Mesodermal cell (in vitro differentiated cells): ENCODE data around the gene LHPP.

Experiments used
- H3K27ac ChIP-seq: 2 replicates; pipeline ENCODE4 v1.7.0; 2013; ENCODE audit warnings: mild to moderate bottlenecking, low read depth, low read length, moderate library complexity; ENCODE audit not compliant: severe bottlenecking
- H3K36me3 ChIP-seq: 2 replicates; pipeline ENCODE4 v1.7.1; 2013; ENCODE audit warnings: mild to moderate bottlenecking, low read length, moderate library complexity; ENCODE audit not compliant: control insufficient read depth, insufficient read depth
- H3K4me1 ChIP-seq: one replicate; pipeline ENCODE4 v1.7.1; 2013; ENCODE audit warnings: mild to moderate bottlenecking, low read length; ENCODE audit not compliant: insufficient read depth, control insufficient read depth, poor library complexity, severe bottlenecking
- H3K4me3 ChIP-seq: 2 replicates; pipeline ENCODE4 v1.7.0; 2013; ENCODE audit warnings: low read length, control low read depth, mild to moderate bottlenecking; ENCODE audit not compliant: insufficient read depth, poor library complexity, severe bottlenecking; ENCODE audit errors: extremely low read depth
- H3K9me3 ChIP-seq: 2 replicates; pipeline ENCODE4 v1.7.1; 2013; ENCODE audit warnings: mild to moderate bottlenecking, low read length, moderate library complexity; ENCODE audit not compliant: control insufficient read depth
- WGBS, 2 experiments: methylation state at CpG; one replicate each; pipeline ENCODE4 v1.1.5; 2013; ENCODE audit warnings: missing lambda C conversion rate in 2 of 2; ENCODE audit not compliant: insufficient coverage in 2 of 2; 5-methylcytosine and 5-hydroxymethylcytosine counted together

The LHPP gene

GRCh38 chr10:124473070-124473469, 11.4 kb downstream of the LHPP start:
- Histone ChIP-seq H3K27ac (no peak overlapping the region), H3K36me3 (no peaks in the 10 kb centered on the region), H3K9me3 (no peaks in the 10 kb centered on the region), H3K4me1 (peaks cover 8% of the 10 kb centered on the region), H3K4me3 (no peak overlapping the region)
- WGBS, 2 experiments = 79 to 81% methylated on average over 2 to 3 of the region's 3 CpGs

GRCh38 chr10:124474514-124475070, 13.0 kb downstream of the LHPP start:
- Histone ChIP-seq H3K27ac (no peak overlapping the region), H3K4me1 (peaks cover 9% of the 10 kb centered on the region), H3K36me3 (no peaks in the 10 kb centered on the region), H3K9me3 (no peaks in the 10 kb centered on the region), H3K4me3 (no peak overlapping the region)
- 78 to 79% methylated on average over 6 of the region's 9 CpGs for WGBS, 2 experiments

GRCh38 chr10:124476043-124476725, 14.6 kb downstream of the LHPP start:
- Histone ChIP-seq H3K36me3 (no peaks in the 10 kb centered on the region), H3K4me1 (peaks cover 9% of the 10 kb centered on the region), H3K4me3 (no peak overlapping the region), H3K9me3 (no peaks in the 10 kb centered on the region), H3K27ac (no peak overlapping the region)
- WGBS, 2 experiments = 92 to 97% methylated on average over 18 to 22 of the region's 23 CpGs

- Histone ChIP-seq H3K4me1 (peaks cover 12% of the 10 kb centered on the region), H3K9me3 (no peaks in the 10 kb centered on the region), H3K4me3 (no peak overlapping the region), H3K27ac (no peak overlapping the region), H3K36me3 (no peaks in the 10 kb centered on the region)
- 60 to 73% methylated on average over 8 to 11 of the region's 11 CpGs for WGBS, 2 experiments
These were observed 16.2 kb downstream of the LHPP start for GRCh38 chr10:124477614-124478363.

DNA sequence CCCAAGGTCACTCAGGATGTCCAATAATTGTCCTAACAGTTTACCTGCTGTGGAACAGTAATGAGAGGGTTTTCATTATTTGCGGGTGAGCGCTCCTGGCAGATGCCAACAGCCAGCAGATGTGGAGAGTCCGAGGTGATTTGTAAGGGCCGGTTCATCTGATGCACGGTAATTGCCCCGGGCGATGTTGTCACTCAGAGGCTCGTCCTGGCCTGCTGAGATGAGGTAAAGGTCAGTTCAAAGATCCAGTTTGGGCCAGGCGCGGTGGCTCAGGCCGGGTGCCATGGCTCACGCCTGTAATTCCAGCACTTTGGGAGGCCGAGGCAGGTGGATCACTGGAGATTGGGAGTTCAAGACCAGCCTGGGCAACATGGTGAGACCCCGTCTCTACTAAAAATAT, 16.9 kb downstream of the LHPP start:
- WGBS, 2 experiments = 86 to 91% methylated on average over 11 to 13 of the region's 14 CpGs
- Histone ChIP-seq H3K27ac (no peak overlapping the region), H3K9me3 (no peaks in the 10 kb centered on the region), H3K4me3 (no peak overlapping the region), H3K4me1 (peaks cover 12% of the 10 kb centered on the region), H3K36me3 (no peaks in the 10 kb centered on the region)

GRCh38 chr10:124480860-124481259, 19.2 kb downstream of the LHPP start:
- no peak overlapping the region for H3K27ac ChIP-seq
- no peak overlapping the region for H3K4me3 ChIP-seq
- H3K9me3 ChIP-seq = no peaks in the 10 kb centered on the region
- WGBS, 2 experiments = 78 to 90% methylated on average over 5 of the region's 5 CpGs
- peaks cover 12% of the 10 kb centered on the region for H3K4me1 ChIP-seq
- H3K36me3 ChIP-seq = no peaks in the 10 kb centered on the region

DNA sequence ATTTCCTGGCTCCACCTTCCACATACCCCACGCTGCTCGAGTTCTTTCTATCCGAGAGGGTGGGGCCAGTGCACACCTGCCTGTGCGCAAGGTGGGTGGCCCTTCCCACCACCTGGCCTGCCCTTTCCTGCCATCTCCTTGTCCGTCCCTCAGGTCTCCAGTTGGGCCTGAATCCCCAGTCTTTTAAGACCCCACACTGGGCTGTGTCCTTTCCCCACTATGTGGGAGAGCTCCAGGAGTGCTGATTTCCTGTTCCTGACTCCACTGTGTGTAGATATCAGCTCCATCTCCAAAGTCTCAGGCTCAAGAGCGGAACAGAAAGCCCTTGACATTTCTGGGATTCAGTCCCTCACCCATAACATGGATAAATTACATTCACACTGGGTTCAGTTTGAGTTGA, 20.1 kb downstream of the LHPP start:
- peaks cover 1% of the 10 kb centered on the region for H3K9me3 ChIP-seq
- H3K27ac ChIP-seq = no peak overlapping the region
- WGBS, 2 experiments = 89 to 90% methylated on average over 2 to 5 of the region's 6 CpGs
- peaks cover 12% of the 10 kb centered on the region for H3K4me1 ChIP-seq
- H3K36me3 ChIP-seq = no peaks in the 10 kb centered on the region
- H3K4me3 ChIP-seq = no peak overlapping the region

GRCh38 chr10:124482236-124482800, 20.7 kb downstream of the LHPP start:
- Histone ChIP-seq H3K9me3 (peaks cover 4% of the 10 kb centered on the region), H3K36me3 (no peaks in the 10 kb centered on the region), H3K27ac (no peak overlapping the region), H3K4me1 (peaks cover 10% of the 10 kb centered on the region), H3K4me3 (no peak overlapping the region)
- 86 to 95% methylated on average over 7 to 10 of the region's 10 CpGs for WGBS, 2 experiments

- 93 to 96% methylated on average over 12 of the region's 12 CpGs for WGBS, 2 experiments
- Histone ChIP-seq H3K9me3 (peaks cover 4% of the 10 kb centered on the region), H3K4me3 (no peak overlapping the region), H3K27ac (no peak overlapping the region), H3K36me3 (no peaks in the 10 kb centered on the region), H3K4me1 (peaks cover 5% of the 10 kb centered on the region)
These were observed 21.3 kb downstream of the LHPP start for GRCh38 chr10:124482876-124483275.

DNA sequence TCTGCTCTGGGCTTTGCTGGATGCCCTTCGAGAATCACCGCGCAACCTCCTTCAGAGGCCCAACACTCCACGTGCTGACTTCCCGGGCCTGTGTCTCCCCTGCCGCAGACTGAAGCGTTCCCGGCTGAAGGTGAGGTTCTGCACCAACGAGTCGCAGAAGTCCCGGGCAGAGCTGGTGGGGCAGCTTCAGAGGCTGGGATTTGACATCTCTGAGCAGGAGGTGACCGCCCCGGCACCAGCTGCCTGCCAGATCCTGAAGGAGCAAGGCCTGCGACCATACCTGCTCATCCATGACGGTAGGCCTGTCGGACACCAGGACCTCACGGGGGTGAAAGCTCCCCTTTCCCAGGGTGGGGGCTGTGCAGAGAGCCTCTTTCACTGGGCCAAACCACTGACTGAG, 22.4 kb downstream of the LHPP start:
- H3K36me3 ChIP-seq = no peaks in the 10 kb centered on the region
- H3K4me1 ChIP-seq = peaks cover 2% of the 10 kb centered on the region
- 89 to 93% methylated on average over 17 of the region's 17 CpGs for WGBS, 2 experiments
- H3K9me3 ChIP-seq = peaks cover 4% of the 10 kb centered on the region
- H3K4me3 ChIP-seq = no peak overlapping the region
- H3K27ac ChIP-seq = no peak overlapping the region
